Spleen (tissue), 7 donors: ENCODE measurements around the gene SPIN1.

Experiments
- CTCF ChIP-seq, 11 experiments: fragments of 200-600 bp in 7 of 11; fragments of 450-650 bp in 4 of 11; sonication (generic) in 4 of 11; IDR thresholded peaks in 8 of 11; conservative IDR thresholded peaks in 3 of 11; 1 replicate in 7 of 11; 2 replicates in 4 of 11; pipeline versions ENCODE4 v1.4.0 to v1.8.0; 2016 to 2021; ENCODE audit warnings: antibody characterized with exemption in 11 of 11, inconsistent platforms in 4 of 11, mild to moderate bottlenecking in 1 of 11
- POLR2A ChIP-seq, 3 donors: fragments of 450-650 bp; IDR thresholded peaks; one replicate each; pipeline ENCODE4 v1.5.1; 2017; ENCODE audit warnings: antibody characterized with exemption in 3 of 3, mild to moderate bottlenecking in 1 of 3
- POLR2AphosphoS5 ChIP-seq, 3 donors: sonication (generic); formaldehyde crosslinking; IDR thresholded peaks; one replicate each; pipeline ENCODE4 v1.5.1; 2017; ENCODE audit warnings: antibody characterized with exemption in 3 of 3
- donor health status: DM: no; HTN: no; CAD: no; lungs with moderate emphysema.
- donor health status: DM: no; HTN: no; CAD: no.
- donor health status: DM: no; HTN: no; CAD: no.

GRCh38 chr9:88370346-88370745 lies 17.9 kb upstream of the SPIN1 start:
- TF ChIP-seq CTCF (IDR thresholded peaks at IDR 0.05 in 8 of 11, conservative IDR thresholded peaks at IDR 0.05 in 3 of 11), result no peak
- no peak for TF ChIP-seq POLR2AphosphoS5 (IDR thresholded peaks at IDR 0.05)
- no peak for TF ChIP-seq POLR2A (IDR thresholded peaks at IDR 0.05)
